Liver (tissue), 9 donors: ENCODE measurements around the gene TENT4B. TPM values are rescaled to one million over a fixed set of nuclear protein-coding genes. Genes with fewer than 3 reads are reported as not detected.

Source experiments
- DNase-seq: peaks from one replicate; pipeline ENCODE4 v3.0.0-alpha.2; 2017; ENCODE audit warnings: low spot score
- H3K27ac ChIP-seq, 2 donors: one replicate each; pipeline ENCODE4 v1.7.0; 2013; ENCODE audit warnings: inconsistent platforms in 2 of 2, low read length in 2 of 2, control low read depth in 1 of 2, low read depth in 1 of 2, mild to moderate bottlenecking in 1 of 2
- H3K27me3 ChIP-seq, 4 donors: one replicate each; pipeline versions ENCODE4 v1.6.1 to v1.7.0; 2013; ENCODE audit warnings: low read length in 3 of 4, inconsistent platforms in 1 of 4, mild to moderate bottlenecking in 1 of 4, moderate library complexity in 1 of 4; ENCODE audit not compliant: control insufficient read depth in 4 of 4, insufficient read depth in 4 of 4
- H3K36me3 ChIP-seq, 4 donors: one replicate each; pipeline versions ENCODE4 v1.6.1 to v1.7.0; 2013; ENCODE audit warnings: low read length in 3 of 4, mild to moderate bottlenecking in 3 of 4, low read depth in 1 of 4, moderate library complexity in 1 of 4; ENCODE audit not compliant: control insufficient read depth in 4 of 4, insufficient read depth in 3 of 4
- H3K4me1 ChIP-seq, 4 donors: one replicate each; pipeline versions ENCODE4 v1.6.1 to v1.7.0; 2013; ENCODE audit warnings: low read length in 3 of 4, mild to moderate bottlenecking in 3 of 4, moderate library complexity in 1 of 4; ENCODE audit not compliant: control insufficient read depth in 4 of 4, insufficient read depth in 4 of 4
- H3K4me3 ChIP-seq, 3 donors: one replicate each; pipeline versions ENCODE4 v1.6.1 to v1.7.0; 2013; ENCODE audit warnings: low read length in 3 of 3, control low read depth in 1 of 3, low read depth in 1 of 3, mild to moderate bottlenecking in 1 of 3
- H3K9ac ChIP-seq, 2 donors: one replicate each; pipeline ENCODE4 v1.7.0; 2013; ENCODE audit warnings: low read length in 2 of 2, mild to moderate bottlenecking in 2 of 2, moderate library complexity in 2 of 2, control low read depth in 1 of 2, low read depth in 1 of 2
- H3K9me3 ChIP-seq, 4 donors: one replicate each; pipeline versions ENCODE4 v1.6.1 to v1.7.0; 2013; ENCODE audit warnings: low read length in 3 of 4; ENCODE audit not compliant: control insufficient read depth in 4 of 4
- ATF3 ChIP-seq: IDR thresholded peaks from 2 replicates; pipeline ENCODE4 v1.6.1; 2016; ENCODE audit warnings: antibody characterized with exemption
- EGR1 ChIP-seq, 2 donors: IDR thresholded peaks; 2 replicates each; pipeline ENCODE4 v1.6.1; 2016 to 2018; ENCODE audit warnings: antibody characterized with exemption in 2 of 2, low read depth in 2 of 2
- FOXA2 ChIP-seq: IDR thresholded peaks from 2 replicates; pipeline ENCODE4 v1.6.1; 2016; ENCODE audit warnings: antibody characterized with exemption
- GABPA ChIP-seq, 2 donors: IDR thresholded peaks in 1 of 2; conservative IDR thresholded peaks in 1 of 2; 2 replicates each; pipeline ENCODE4 v1.6.1; 2016; ENCODE audit warnings: antibody characterized with exemption in 2 of 2, mild to moderate bottlenecking in 1 of 2, moderate library complexity in 1 of 2
- HNF4A ChIP-seq, 2 donors: conservative IDR thresholded peaks; 2 replicates each; pipeline ENCODE4 v1.6.1; 2016; ENCODE audit warnings: antibody characterized with exemption in 2 of 2, mild to moderate bottlenecking in 2 of 2
- HNF4G ChIP-seq: IDR thresholded peaks from 2 replicates; pipeline ENCODE4 v1.6.1; 2016; ENCODE audit warnings: antibody characterized with exemption
- MAX ChIP-seq: IDR thresholded peaks from 2 replicates; pipeline ENCODE4 v1.6.1; 2016; ENCODE audit warnings: antibody characterized with exemption
- NR2F2 ChIP-seq: IDR thresholded peaks from 2 replicates; pipeline ENCODE4 v1.6.1; 2016; ENCODE audit warnings: antibody characterized with exemption
- RAD21 ChIP-seq, 2 donors: IDR thresholded peaks; 2 replicates each; pipeline ENCODE4 v1.6.1; 2016; ENCODE audit warnings: antibody characterized with exemption in 2 of 2, mild to moderate bottlenecking in 2 of 2
- RXRA ChIP-seq, 2 donors: IDR thresholded peaks; 2 replicates each; pipeline ENCODE4 v1.6.1; 2017 to 2018; ENCODE audit warnings: antibody characterized with exemption in 2 of 2, mild to moderate bottlenecking in 1 of 2
- SP1 ChIP-seq: IDR thresholded peaks from 2 replicates; pipeline ENCODE4 v1.6.1; 2018; ENCODE audit warnings: antibody characterized with exemption, mild to moderate bottlenecking
- TAF1 ChIP-seq: conservative IDR thresholded peaks from 2 replicates; pipeline ENCODE4 v1.6.1; 2016; ENCODE audit warnings: antibody characterized with exemption, mild to moderate bottlenecking
- YY1 ChIP-seq: IDR thresholded peaks from 2 replicates; pipeline ENCODE4 v1.6.1; 2016; ENCODE audit warnings: antibody characterized with exemption, mild to moderate bottlenecking
- ZBTB33 ChIP-seq: IDR thresholded peaks from 2 replicates; pipeline ENCODE4 v1.6.1; 2016; ENCODE audit warnings: antibody characterized with exemption
- WGBS: extraction: QIAGEN DNeasy Blood & Tissue Kit; methylation state at CpG from one replicate; pipeline ENCODE4 v1.1.7; 2013; 5-methylcytosine and 5-hydroxymethylcytosine counted together
- polyA plus RNA-seq, 2 donors: library from polyadenylated mRNA; stranded (reverse) in 1 of 2; unstranded in 1 of 2; fragments of 200-250 nt in 1 of 2; fragments of >200 nt in 1 of 2; fragmentation: Nextera tagmentation in 1 of 2; extraction: Ambion mirVana in 1 of 2; gene quantifications; one replicate each; pipeline versions ENCODE4 v1.2.1 to v1.2.3, GENCODE V29; 2013 to 2015
- total RNA-seq, 2 donors: library from RNA; depleted of rRNA; stranded (reverse); fragments of >200 nt; gene quantifications; one replicate each; pipeline ENCODE4 v1.2.3, GENCODE V29; 2014
- donor health status: healthy.
- donor health status: healthy.
- donor health status: healthy.
- donor health status: healthy.
- donor health status: healthy.

The TENT4B gene
- total and polyA plus RNA-seq, 4 donors, result 4.2 to 10.8 (median 7.9) TPM

DNA sequence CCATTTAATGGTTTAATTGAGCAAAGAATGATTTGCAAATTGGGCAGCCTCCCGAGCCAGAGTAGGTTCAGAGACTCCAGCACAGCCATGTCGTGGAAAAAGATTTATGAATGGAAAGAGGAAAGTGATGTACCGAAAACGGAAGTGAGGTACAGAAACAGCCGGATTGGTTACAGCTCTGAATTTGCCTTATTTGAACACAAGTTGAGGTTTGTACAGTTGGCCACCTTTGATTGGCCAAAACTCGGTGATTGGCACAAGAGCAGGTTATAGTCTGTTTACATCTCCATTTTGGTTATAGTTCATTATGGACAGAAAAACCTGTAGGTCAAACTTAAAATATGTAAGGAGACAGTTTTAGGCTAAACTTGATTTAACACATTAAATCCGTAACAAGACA lies 44.5 kb downstream of the TENT4B start:
- 94% methylated on average over 7 of the region's 7 CpGs for WGBS
- TF ChIP-seq GABPA (IDR thresholded peaks at IDR 0.05 in 1 of 2, conservative IDR thresholded peaks at IDR 0.05 in 1 of 2) (no peak), EGR1 (IDR thresholded peaks at IDR 0.05; ENCODE audit: low read depth in 2 of 2) (no peak), SP1 (no peak), RXRA (IDR thresholded peaks at IDR 0.05) (no peak)
- H3K27me3 ChIP-seq, result no peaks in the 10 kb centered on the region
- H3K36me3 ChIP-seq, result no peaks in the 10 kb centered on the region
- no peak for DNase-seq
- no peak overlapping the region for H3K9ac ChIP-seq
- H3K27ac ChIP-seq, result no peak overlapping the region
- peaks cover 0 to 6% (median 2%) of the 10 kb centered on the region in 4 donors for H3K4me1 ChIP-seq
- H3K4me3 ChIP-seq, result no peak overlapping the region
- no peaks in the 10 kb centered on the region for H3K9me3 ChIP-seq

DNA sequence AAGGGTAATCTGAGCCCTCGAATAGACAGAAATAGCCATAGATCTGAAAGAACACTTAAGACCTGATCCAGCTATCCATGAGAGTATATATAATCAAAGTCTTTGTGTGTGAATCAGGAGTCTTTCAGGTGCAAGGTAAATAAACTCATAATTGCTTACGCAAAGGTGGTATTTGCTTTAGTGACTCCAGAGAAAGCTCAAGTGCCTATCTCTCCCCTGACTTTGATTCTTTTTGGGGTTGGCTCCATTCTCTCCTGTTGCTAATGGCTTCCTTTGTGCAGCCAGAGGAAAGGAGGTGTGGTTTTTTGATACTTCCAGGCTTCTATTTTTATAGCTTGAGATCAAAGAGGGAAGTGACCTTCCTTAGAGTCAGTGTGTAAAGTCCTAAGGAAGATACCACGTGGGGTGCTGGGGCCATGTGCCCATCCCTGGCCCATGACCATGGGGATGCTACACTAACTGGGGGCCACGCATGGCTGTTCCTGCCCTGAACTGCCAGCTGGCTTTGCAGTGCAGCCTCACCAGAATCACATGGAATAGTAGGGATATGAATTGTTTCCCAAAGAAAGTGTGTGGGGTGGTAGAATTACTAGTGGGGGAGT lies 45.8 kb downstream of the TENT4B start:
- no peaks in the 10 kb centered on the region for H3K36me3 ChIP-seq
- TF ChIP-seq FOXA2 (no peak), HNF4A (conservative IDR thresholded peaks at IDR 0.05) (no peak), ATF3 (no peak), RXRA (IDR thresholded peaks at IDR 0.05) (no peak), ZBTB33 (no peak), TAF1 (no peak), NR2F2 (no peak), YY1 (no peak)
- no peak overlapping the region for H3K4me3 ChIP-seq
- no peak overlapping the region for H3K27ac ChIP-seq
- H3K9ac ChIP-seq, result no peak overlapping the region
- WGBS, result 57% methylated on average over 4 of the region's 4 CpGs
- no peaks in the 10 kb centered on the region for H3K9me3 ChIP-seq
- peaks cover 5 to 18% (median 10%) of the 10 kb centered on the region in 4 donors for H3K4me1 ChIP-seq
- DNase-seq, result no peak
- no peaks in the 10 kb centered on the region for H3K27me3 ChIP-seq

GRCh38 chr16:50201787-50202186 lies 48.7 kb downstream of the TENT4B start:
- H3K9me3 ChIP-seq, result no peaks in the 10 kb centered on the region
- no peaks in the 10 kb centered on the region for H3K27me3 ChIP-seq
- DNase-seq, result no peak
- no peak overlapping the region for H3K4me3 ChIP-seq
- 52% methylated on average over 3 of the region's 3 CpGs for WGBS
- H3K27ac ChIP-seq, result no peak overlapping the region
- no peak overlapping the region for H3K9ac ChIP-seq
- H3K4me1 ChIP-seq, result peaks cover 6 to 31% (median 10%) of the 10 kb centered on the region in 4 donors
- H3K36me3 ChIP-seq, result no peaks in the 10 kb centered on the region
- TF ChIP-seq HNF4G (no peak), TAF1 (no peak), FOXA2 (no peak), GABPA (IDR thresholded peaks at IDR 0.05 in 1 of 2, conservative IDR thresholded peaks at IDR 0.05 in 1 of 2) (no peak), MAX (no peak), ATF3 (no peak), RXRA (IDR thresholded peaks at IDR 0.05) (no peak), RAD21 (IDR thresholded peaks at IDR 0.05) (no peak), EGR1 (IDR thresholded peaks at IDR 0.05; ENCODE audit: low read depth in 2 of 2) (no peak), HNF4A (conservative IDR thresholded peaks at IDR 0.05) (no peak)
